GM21447 (cell line): ENCODE data around the gene HIVEP3.

Experiments
- ATAC-seq: cut with Tn5 transposase; IDR thresholded peaks from one replicate; pipeline ENCODE4 v1.9.1; 2021; ENCODE audit not compliant: unreplicated experiment

Gene HIVEP3

DNA sequence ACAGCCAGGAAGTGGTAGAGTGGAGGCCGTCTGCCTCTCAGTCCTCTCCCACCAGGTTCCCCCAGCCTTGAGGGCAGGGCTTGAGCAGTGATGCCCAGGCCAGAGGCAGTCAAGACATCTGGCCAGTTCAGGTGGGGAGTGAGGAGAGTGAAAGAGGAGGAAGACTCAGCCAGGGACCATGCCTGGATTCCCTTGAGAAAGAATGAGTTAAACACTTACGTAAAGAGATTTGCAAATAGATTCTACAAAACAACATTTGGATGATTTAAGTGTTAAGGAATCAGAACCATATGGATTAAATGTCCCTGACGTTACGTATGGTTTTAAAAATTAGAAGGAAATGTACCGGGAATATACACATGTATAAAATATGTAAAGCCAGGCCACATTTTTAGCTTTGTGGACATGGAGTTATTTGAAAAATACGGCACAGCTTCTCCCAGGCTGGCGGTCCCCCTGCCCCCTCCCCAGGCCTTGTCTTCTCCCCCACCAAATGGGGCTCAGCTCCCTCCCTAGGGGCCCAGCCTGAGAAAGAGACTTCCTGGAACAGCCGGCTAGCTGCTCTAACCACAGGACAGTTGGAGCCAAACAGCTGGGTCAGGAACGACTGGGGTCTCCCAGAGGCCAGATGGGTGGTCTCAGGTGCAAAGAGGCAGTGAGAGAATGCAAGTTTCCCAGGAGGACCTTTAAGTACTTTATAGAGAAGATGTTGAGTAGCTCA, 245.9 kb downstream of the HIVEP3 start:
- ATAC-seq: peak; percentile 3

DNA sequence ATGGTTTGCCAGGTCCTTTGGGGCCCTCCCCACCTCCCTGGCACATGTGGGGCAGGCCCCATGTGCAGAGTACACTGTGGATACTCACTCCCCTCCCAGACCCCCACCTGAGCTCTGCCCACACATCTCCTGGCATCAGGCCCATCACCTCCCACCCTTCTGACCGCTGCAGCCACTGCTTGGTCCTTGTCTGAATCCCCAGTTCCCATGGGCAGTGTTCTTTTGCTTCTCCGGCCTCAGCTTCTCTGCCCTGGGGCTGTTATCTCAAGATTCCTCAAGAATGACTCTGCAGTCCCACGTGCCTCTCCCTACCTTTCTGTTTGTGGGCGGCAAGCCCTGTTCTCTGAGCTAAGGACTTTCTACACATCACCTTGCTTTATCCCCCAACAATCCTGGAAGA, 246.5 kb downstream of the HIVEP3 start:
- ATAC-seq: no peak

DNA sequence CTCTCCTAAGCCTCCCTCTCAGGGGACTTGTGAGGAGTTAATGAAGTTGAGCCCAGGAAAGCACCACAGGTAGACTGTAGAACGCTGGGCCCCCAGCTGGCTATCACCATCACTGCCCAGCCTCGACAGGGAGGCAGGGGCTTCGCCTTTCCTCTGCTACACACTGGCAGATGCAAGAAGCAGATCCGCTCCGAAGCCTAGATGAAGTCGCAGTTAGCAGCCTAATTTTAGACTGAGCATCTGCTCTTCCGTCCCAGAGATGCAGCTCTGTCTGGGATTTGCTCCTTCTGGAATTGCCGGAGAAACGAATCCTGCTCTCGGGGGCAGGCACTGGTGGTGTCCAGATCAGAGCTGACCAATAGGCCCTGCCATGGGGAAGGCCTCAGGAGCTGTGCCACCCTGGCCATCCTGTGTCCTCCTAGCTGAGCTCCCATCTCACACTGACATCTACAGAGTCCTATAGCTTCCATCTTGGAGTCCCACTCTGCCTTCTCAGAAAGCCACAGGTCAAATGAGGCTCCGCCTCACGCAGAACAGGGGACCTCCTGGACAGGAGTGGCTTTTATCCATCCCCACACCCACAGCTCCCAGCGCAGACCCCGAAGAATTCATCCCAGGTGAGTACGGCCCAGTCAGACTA, 247.5 kb downstream of the HIVEP3 start:
- ATAC-seq: no peak

DNA sequence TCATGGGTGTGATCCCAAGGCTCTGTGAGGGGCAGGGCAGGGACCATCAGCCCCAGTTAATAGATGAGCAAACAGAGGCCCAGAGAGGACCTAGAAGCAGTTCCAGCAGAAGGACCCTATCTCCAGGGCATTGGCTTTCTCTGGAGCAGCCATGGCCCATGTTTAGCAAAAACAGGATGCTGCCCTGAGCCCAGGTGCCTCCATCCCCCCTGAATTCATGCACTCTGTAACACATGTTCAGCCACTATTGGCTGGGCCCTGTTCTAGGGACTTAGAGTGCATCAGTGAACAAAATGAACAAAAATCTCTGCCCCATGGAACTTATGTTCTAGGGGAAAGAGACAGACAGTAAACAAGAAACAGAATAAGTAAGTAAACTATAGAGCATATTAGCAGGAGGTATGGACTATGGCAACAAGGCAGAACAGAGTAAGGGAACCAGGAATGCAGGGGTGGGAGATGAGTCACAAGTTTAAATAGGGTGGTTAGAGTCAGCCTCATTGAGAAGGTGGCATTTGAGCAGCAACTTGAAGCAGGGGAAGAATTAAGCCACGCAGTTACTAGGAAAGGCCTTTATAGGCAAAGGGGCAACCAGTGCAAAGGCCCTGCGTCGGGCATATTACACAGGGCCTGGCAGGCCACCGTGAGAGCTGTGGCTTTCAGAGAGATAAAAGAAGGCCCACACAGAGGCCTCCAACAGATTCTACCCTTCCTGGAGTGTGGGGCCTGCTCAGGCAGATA, 248.3 kb downstream of the HIVEP3 start:
- no peak for ATAC-seq

DNA sequence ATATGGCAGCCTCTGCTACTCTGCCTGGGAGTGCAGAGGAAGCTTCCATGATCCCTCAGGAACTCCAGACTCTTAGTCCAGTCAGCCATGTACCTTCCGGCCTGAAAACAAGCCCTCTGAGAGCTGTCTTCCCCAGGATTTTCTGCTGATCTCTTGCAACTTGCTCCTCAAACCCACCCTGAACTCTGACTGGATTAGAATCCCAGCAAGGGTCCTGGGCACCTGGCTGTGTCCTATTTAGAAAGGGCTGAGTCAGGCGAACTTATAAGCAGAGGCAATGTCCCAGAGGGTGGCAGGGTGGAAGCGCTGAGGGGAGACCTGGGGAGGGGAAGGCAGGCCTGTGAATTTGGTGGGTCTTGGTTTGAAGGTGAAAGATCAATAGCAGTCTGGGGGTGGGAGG, 249.8 kb downstream of the HIVEP3 start:
- ATAC-seq: no peak

DNA sequence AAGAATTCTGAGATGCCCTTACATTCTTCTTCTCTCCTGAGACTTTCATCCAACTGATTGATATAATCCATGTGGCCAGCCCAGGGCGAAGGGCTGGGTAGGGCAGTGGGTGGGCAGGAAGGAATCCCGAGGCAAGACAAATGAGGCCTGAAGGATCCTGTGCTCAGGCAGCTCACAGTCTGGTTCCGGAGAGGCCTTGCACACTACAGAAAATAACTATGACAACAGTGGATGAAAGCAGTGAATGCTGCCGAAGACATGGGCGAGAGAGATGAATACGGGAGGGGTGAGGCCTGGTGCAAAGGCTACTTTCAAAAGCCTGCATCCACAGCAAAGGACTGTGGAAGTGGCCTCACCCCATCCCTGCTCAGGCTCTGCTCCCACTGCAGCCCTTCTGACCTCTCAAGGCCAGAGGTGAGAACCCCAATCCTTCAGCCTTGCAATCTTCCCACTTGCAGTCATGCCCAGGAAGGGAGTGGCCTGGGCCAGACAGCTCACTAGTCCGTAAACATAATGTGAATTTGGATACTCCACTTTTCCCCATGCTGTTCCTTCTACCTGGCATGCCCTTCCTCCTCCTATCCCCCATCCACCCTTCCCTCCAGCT, 250.6 kb downstream of the HIVEP3 start:
- ATAC-seq: no peak

DNA sequence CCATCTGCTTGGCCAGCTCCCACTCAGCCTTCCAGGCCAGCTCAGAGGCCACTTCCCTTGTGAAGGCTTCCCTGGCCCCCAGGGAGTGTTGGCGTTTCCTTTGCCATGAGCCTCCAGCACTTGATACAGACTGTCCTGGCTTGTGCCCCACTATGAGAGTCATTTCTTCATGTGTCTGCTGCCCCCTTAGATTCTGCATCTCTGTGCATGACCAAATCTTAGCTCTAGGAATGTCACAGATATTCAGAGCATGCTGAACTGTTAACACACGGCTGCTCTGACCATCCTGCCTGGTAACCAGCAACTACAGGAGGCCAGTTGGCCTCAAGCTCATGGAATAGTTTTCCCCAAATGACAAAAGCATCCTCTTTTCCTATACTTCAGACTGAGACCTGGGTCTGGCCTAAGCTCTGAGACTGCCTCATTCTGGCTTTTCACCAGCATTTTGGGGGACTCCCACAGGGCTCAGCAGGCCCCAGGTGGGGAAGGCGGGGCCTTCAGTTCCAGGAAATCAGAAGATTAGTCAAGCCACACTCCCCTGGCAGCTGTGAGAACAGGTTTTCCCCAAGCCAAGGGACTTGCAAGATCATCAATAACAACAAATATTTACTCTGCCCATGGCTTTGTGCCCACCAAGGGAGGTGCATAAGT, 251.6 kb downstream of the HIVEP3 start:
- peak; percentile 67 for ATAC-seq

DNA sequence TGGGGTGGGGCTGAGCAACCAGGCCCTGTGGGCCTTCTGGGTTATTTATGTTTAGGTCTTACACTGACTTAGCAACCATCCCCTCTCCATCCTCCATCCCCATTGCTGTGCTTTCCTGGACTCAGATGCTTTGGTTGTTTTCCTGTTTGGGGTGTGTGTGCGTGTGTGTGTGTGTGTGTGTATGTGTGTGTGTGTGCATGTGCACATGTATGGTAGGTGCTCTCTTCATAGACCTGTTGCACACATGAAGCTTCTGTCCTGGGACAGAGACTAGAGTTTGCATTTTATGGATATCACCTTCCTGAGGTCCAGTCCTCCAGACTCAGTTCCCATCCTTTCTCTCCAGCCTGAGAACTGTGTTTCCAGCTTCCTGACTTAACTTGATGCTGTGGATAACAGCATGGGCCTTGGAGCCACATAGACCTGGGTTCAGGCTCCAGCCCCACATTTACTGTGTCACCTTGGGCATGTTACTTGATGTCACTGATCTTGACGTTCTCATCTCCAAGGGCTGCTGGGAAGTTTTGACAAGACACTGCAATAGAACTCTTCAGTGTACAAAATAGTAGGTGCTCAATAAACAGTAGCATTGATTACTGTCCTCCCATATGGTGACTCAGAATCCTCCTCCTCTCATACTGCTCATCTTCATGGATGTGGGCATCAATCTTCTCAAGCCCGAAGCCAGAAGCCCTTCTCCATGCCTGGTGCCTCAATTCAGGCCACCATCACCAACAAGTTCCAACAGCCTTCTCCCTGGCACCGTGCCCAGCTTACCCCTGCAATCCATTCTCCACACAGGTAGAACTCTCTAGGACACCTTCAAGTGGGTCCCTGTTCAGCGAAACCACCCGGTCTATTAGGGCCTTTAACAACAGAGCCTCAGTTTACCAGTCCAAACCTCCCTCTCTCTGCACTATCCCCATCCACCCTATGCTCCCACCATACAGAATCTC, 252.5 kb downstream of the HIVEP3 start:
- ATAC-seq: no peak

DNA sequence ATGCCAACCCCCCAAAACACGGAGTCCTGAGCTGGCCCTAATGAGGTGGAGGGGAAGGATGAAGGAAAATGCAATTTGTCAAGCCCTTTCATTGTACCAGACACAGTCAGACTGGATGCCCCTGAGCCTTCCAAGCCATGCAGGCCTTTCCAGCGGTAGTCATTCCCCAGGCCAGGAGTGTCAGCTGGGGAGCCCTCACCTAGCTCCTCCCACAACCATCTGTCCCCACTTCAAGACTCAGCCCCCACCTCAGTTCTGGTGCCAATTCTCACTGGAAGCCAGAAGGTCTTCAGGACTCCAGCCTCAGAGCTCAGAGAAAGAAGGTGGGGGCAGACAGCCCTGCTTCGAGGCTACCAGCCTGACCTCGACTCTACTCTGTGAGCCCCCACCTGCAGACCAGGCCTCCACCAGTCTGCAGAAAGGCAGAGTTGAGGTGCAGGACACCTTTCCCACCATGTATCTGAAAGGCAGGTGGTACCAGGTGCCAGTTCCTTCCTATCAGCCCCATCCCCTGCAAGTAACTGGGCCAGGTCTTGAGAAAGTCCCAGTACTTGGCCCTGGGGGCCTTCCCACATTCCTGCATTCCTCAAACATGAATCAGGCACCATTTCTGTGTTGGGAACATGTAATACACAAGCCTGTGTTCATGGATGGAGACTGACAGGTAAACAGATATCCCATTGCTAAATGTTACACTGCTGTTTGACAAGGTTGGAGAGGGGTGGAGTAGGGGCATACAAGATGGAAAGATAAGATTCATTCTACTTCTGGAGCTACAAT, 253.7 kb downstream of the HIVEP3 start:
- ATAC-seq: no peak

DNA sequence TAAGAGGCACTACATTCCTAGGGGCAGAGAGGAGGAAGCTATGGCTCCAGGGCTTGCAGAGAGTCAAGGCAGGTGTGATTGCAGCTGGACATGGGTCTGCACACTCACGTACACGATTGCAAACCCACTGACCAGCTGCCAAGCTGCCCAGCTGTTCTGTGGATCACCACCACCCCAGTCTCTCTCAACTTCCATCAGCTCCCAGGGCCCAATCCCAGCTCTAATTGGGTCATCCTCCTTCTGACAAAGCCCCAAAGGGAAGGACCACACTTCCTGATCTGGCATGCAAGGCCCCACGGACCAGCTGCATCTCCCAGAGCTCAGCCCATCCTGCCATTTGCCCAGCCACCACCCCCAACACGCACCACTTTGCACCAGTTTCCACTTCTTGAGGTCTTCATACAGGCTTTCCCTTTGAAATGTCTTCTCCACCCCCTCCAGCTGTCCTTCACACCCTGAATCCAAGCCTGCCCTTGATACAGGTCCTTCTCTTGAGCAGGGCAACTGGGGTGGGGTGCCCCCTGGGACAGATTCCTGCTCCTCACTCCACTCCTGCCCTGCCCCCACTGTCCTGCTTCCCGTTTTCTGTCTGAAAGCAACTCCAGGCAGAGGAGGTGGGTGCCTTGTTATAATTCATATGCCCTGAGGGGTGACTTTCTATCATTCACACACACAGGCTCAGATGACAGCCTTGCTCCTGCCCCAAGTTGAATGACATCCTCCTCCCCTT, 254.9 kb downstream of the HIVEP3 start:
- ATAC-seq: no peak

DNA sequence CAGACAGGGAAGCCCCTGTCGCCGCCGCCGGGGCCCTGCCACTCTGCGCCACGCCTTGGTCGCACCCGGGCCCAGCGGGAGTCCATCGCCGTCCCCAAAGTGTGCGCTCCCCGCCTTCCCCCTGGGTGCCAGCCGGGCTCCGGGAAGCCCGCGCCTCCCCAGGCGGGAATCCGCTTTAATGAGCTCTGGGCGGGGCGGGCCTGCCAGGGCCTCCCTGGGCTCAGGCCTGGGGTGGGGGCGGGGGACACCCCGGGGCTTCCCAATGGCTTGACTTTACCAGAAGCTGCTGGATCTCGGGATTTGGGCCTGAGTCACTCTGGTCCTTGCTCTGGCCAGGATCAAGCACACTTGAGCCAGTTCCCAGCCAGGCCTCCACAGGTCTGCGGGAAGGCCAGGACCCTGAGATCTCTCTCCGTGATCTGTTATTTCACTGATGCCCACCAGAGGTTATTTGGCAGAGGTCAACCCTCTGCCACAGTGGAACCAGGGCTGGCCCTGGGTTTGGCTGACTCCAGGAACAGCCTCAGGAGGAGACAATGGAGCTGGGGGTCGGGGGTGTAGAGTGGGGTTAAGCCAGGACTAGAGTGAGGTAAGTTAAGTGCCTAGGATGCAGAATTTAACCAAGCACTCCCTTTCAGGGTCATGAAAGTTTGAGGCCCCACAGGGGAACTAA, 255.8 kb downstream of the HIVEP3 start:
- ATAC-seq: no peak

DNA sequence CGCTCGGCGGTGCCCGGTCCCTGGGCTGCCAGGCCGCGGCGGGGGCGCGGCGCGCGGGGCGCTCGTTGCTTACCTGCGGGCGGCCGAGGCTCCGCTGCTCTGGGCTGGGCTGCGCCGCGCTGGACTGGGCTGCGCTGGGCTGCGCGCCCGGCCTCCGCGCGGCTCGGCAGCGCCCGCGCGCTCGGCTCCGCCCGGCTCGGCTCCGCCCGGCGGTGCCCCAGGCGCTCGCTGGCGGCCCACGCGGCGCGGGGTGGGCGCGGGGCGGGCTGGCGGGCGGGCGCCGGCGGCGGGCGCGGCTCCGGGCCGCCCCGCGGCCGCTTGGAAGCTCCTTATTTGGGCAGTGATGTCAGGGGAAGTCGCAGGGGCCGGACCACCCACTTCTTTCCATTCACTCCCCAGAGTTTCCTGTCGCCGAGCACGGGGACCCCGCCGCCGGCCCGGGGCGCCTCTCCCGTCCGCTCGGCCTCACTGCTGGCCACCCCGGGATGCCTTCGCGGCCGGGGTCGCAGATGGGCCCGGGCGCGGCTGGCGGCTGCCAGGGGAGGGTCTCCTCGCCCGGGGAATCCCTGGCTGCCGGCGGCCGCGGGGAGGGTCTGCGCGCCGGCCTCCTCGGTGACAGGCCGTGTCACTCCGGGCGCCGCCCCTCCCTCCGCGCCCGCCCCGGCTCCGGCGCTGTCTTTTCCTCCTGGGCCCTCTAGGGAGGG, 256.5 kb downstream of the HIVEP3 start:
- peak; percentile 59 for ATAC-seq

DNA sequence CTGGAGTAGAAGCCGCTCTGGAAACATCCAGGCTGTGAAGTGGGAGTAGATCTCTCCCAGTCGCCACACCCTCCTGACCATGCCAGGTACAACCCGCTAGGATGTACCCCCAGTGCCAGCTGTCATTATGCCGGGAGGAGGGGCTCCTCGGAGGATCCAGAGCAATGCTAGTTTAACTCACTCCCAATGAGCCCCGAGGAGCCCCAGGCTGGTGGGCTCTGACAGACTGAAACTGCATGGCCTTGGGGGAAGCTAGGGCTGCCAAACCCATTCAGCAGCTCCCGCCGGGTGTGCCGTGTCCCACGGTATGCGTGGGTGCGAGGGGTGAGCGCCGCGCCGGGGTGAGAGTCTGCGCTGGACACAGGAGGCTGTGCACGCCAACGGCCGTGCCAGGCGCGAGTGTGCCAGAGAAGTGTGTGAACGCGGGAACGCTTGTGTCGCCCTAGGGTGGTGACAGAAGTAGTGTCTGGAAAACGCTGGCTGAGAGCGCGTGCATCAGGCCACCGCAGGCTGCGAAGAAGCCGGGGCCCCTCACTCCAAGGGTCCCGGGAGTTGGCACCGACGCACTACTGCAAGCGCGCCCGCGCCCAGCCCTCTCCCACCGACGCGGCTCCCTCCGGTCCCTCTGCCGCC, 257.2 kb downstream of the HIVEP3 start:
- ATAC-seq: peak; percentile 8

DNA sequence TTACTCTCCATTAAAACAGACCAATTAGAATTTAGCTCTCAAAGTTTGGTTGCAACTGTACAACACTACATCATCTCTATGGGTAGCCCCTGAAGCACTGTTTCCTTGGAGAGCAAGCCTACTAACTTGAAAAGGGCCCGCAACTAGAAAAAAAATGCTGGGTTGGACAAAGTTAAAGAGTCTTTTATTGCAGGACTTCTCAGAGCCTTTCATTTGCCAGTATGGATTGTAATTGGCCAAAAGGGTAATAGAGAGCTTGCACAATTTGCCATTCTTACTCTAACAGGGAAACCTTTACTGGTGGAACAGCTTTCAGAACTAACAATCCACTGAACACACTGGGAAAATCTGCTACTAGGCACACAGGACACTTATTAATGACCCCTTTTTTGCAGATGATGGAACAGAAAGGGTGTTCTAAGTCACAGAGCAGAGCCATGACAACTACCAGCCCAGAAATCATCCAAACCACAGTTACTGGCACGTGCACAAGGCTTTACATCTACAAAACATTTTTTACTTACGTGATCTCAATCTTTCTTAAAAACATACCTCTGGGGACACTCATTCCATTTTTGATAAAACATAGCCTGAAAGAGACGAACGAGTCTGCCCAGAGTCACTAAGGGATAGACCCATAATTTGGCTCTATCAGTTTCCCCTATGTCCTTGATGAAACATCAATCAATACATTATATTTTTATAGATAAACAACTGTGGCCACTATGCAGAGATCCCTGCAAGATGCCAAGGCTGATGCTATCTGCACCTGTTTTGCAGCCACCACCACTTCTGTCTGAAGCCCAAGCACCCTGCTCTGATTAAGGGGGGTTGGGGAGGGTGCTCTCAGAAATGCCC, 257.9 kb downstream of the HIVEP3 start:
- ATAC-seq: no peak

DNA sequence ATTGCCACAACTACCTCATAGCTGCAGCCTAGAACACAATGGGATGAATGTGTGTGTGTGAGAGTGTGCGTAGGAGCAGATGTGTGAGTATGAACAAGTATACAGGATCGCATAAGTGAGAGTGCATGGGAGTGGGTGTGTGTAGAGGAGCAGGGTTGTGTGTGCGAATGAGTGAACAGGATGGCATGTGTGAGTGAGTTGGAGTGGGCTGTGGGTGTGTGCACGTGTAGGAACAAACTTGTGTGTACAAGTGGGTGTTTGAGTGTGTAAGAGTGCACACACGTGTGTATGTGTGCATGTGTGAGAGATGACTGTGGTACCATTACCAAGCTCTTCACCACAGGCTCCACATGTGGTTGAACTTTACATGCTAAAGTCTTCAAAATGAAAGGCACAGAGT, 258.8 kb downstream of the HIVEP3 start:
- no peak for ATAC-seq

DNA sequence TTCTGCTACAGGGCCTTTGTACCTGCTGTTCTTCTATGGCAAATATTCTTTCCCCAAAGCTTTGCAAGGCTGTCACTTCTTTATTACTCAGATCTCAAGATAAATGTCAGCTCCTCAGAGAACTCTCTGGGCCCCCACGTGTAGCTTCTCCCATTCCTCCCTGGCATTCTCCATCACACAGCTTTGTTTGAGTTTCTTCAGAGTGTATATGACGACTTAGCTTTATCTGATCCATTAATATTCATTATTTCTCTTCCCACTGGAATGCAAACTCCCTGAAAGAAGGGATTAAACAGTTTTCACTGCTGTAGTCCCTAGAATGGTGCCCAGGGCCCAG, 259.6 kb downstream of the HIVEP3 start:
- ATAC-seq: no peak
